ENCODE results near the gene INPPL1.
"Not testable (repeated sequence)": the region's sequence is repeated elsewhere in the genome, so short reads cannot be mapped to it uniquely, and the experiment has no call there.

INPPL1 gene, protein sequence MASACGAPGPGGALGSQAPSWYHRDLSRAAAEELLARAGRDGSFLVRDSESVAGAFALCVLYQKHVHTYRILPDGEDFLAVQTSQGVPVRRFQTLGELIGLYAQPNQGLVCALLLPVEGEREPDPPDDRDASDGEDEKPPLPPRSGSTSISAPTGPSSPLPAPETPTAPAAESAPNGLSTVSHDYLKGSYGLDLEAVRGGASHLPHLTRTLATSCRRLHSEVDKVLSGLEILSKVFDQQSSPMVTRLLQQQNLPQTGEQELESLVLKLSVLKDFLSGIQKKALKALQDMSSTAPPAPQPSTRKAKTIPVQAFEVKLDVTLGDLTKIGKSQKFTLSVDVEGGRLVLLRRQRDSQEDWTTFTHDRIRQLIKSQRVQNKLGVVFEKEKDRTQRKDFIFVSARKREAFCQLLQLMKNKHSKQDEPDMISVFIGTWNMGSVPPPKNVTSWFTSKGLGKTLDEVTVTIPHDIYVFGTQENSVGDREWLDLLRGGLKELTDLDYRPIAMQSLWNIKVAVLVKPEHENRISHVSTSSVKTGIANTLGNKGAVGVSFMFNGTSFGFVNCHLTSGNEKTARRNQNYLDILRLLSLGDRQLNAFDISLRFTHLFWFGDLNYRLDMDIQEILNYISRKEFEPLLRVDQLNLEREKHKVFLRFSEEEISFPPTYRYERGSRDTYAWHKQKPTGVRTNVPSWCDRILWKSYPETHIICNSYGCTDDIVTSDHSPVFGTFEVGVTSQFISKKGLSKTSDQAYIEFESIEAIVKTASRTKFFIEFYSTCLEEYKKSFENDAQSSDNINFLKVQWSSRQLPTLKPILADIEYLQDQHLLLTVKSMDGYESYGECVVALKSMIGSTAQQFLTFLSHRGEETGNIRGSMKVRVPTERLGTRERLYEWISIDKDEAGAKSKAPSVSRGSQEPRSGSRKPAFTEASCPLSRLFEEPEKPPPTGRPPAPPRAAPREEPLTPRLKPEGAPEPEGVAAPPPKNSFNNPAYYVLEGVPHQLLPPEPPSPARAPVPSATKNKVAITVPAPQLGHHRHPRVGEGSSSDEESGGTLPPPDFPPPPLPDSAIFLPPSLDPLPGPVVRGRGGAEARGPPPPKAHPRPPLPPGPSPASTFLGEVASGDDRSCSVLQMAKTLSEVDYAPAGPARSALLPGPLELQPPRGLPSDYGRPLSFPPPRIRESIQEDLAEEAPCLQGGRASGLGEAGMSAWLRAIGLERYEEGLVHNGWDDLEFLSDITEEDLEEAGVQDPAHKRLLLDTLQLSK

GRCh38 chr11:72224564-72225410 lies at the start of gene INPPL1:
Gene INPPL1, plus strand, starts transcription at chr11:72224767. Its CDS starts 218 bp downstream, at chr11:72224985.
- DNase-seq (ENCODE audit: low read depth): peak; percentile 58

DNA sequence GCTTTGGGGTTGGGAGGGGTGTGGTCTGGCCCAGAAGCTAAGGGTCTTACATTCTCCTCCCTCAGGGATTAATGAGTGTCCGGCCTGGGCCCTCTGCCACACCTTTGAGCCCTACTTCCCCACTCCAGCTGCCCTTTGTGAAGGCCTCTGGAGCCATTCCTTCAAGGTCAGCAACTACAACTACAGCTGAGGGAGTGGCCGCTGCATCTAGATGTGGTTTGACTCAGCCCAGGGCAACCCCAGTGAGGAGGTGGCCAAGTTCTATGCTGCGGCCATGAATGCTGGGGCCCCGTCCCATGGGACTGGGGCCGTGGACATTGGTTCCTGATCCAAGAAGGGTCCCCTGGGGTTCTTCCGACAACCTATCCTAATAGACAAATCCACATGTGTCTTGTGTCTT lies 46.9 kb upstream of the INPPL1 start:
- no peak for DNase-seq (ENCODE audit: low read depth)

- DNase-seq (ENCODE audit: low read depth): no peak
Observed at GRCh38 chr11:72179049-72179803, 45.3 kb upstream of the INPPL1 start.

- peak; percentile 56 for DNase-seq (ENCODE audit: low read depth)
Observed at GRCh38 chr11:72179804-72180396, 44.7 kb upstream of the INPPL1 start.

GRCh38 chr11:72180892-72181552 lies 43.5 kb upstream of the INPPL1 start:
- not testable (repeated sequence) for DNase-seq (ENCODE audit: low read depth)

DNA sequence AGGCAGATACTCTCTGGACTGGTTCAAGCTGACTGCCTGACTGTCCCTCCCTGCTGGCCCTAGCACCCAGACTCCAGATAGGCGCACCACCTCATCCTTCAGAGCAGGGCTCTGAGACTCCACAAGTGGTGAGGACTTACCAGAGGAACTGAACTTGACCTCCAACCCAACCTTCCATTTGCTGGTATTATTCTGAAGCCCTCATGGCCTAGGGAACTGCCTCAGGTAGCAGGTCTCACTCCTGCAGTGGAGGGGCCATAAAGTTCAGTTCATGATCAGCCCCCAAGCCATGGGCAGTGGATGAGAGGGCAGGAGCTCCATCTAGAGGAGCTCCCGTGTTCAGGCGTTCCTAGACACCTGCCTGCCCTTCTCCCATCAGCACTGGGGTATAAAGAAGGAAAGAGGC lies 43.0 kb upstream of the INPPL1 start:
- peak; percentile 58 for DNase-seq (ENCODE audit: low read depth)

DNA sequence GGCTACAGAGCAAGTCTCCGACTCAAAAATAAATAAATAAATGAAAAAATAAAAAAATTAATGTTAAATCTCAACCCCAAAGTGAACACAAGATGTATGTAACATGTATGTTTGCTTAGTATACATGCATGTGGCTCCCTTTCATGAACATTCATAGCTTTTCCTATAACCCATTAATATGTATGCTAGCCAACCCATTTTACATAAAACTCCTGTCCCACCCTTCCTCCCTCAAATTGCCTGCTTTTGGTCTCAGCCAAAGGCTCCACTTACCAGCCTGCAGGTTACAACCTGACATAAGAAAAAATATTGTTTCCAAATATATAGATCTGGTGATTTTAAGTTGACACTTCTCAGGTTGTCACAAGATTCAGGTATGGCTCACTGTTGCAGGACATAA lies 36.3 kb upstream of the INPPL1 start:
- DNase-seq (ENCODE audit: low read depth): no peak

DNA sequence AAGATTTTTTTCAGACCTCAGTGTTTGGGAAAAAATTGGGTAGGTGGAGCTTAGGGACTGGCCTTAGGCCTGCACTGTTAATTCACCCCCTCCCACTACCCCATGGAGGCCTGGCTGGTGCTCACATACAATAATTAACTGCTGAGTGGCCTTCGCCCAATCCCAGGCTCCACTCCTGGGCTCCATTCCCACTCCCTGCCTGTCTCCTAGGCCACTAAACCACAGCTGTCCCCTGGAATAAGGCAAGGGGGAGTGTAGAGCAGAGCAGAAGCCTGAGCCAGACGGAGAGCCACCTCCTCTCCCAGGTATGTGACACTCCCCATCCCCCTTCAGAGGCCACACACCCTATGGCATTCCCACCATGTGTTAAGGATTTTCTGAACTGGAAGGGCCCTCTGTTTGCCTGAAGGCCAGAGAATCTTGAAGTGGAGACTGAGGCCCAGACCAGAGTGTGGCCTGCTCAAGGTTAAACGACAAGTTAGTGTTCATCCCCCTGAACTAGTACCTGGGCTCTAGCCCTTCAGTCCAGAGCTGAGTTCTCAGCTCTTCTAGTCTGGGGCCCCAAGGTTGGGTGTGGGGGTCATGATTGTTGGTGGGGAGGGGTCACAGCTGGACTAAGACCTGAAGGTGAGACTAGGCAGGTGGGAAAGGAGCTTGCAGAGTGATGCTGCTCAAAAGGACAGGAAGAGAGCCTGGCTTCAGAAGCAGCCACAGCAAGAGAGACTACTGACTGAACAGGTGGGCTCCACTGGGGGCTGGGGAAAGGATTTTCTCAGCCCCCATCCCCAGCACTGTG lies 34.9 kb upstream of the INPPL1 start:
- DNase-seq (ENCODE audit: low read depth): no peak

- DNase-seq (ENCODE audit: low read depth): no peak
Observed at GRCh38 chr11:72190631-72191071, 33.9 kb upstream of the INPPL1 start.

- DNase-seq (ENCODE audit: low read depth): peak; percentile 36
Observed at GRCh38 chr11:72191961-72192381, 32.6 kb upstream of the INPPL1 start, which contains the start of gene FOLR1. Gene FOLR1, plus strand, starts transcription at chr11:72192140. Its CDS starts 34 bp downstream, at chr11:72192174.

- DNase-seq (ENCODE audit: low read depth): no peak
Observed at GRCh38 chr11:72195518-72196270, 28.9 kb upstream of the INPPL1 start.

DNA sequence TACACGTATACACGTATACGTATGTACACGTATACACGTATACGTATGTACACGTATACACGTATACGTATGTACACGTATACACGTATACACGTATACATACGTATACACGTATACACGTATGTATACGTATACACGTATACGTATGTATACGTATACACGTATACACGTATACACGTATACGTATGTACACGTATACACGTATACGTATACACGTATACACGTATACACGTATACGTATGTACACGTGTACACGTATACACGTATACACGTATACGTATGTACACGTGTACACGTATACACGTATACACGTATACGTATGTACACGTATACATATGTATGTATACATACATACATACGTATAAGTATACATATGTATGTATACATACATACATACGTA lies 23.1 kb upstream of the INPPL1 start:
- DNase-seq (ENCODE audit: low read depth): not testable (repeated sequence)

DNA sequence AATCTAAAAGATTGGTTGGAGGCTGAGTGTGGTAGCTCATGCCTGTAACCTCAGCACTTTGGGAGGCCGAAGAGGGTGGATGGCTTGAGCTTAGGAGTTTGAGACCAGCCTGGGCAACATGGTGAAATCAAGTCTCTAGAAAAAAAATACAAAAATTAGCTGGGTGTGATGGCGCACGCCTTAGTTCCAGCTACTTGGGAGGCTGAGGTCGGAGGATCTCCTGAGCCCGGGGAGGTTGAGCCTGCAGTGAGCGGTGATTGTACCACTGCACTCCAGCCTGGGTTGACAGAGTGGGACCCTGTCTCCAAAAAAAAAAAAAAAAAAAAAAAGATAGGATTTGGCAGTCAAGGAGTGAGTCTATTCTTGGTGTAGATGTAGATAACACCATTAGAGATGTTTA lies 22.0 kb upstream of the INPPL1 start:
- DNase-seq (ENCODE audit: low read depth): no peak

- no peak for DNase-seq (ENCODE audit: low read depth)
Observed at GRCh38 chr11:72203163-72203562, 21.4 kb upstream of the INPPL1 start.

DNA sequence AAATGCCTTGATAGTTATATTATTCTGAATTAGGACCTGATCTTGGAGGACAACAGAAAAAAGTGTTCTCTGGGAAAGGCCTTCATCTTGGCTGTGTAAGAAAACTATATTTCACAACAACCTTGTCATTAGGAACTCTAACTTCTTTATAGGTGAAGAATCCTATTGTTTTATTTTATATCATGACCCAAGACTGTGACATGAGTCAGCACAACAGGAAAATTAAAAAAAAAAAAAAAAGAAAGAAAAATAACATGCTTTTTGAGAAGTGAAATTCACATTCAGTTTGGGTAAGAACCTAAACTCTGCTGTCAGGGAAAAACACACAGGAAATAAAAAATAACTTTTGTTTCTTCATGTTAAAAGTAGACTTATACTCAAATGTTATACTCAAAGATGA lies 19.7 kb upstream of the INPPL1 start:
- DNase-seq (ENCODE audit: low read depth): no peak

GRCh38 chr11:72206794-72207193 lies 17.8 kb upstream of the INPPL1 start:
- DNase-seq (ENCODE audit: low read depth): not testable (repeated sequence)

DNA sequence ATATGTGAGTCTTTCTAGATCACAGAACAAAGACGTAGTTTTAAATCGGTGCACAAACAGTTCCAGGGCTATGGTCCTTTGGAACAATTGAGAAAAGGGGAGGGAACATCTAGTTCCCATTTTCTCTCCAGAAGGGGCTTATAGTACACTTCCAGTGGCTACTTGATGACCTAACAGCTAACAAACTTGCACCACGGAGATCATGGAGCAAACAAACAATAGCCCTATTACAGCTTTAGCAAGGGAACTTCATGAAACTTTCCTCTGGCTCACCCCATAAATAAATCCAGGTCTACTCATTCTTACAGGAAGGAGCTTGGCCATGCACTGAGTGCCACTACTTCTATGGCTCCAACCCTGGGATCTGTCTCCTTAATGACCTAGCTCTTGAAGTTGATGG lies 16.3 kb upstream of the INPPL1 start:
- no peak for DNase-seq (ENCODE audit: low read depth)

DNA sequence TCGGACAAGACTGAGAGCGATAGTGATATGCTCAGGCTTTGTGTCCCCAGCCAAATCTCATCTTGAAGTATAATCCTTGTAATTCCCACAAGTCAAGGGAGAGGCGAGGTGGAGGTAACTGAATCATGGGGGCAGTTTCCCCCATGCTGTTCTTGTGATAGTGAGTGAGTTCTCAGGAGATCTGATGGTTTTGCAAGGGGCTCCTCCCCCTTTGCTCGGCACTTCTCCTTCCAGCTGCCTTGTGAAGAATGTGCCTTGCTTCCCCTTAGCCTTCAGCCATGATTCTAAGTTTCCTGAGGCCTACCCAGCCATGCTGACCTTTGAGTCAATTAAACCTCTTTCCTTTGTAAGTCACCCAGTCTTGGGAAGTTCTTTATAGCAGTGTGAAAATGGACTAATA lies 15.5 kb upstream of the INPPL1 start:
- no peak for DNase-seq (ENCODE audit: low read depth)
